ENCODE results near the gene GPX4. TPM values are rescaled to one million over a fixed set of nuclear protein-coding genes. Genes with fewer than 3 reads are reported as not detected.

The GPX4 gene
- total and polyA plus RNA-seq, 2 experiments from 2014 or later = 351 to 573 TPM

DNA sequence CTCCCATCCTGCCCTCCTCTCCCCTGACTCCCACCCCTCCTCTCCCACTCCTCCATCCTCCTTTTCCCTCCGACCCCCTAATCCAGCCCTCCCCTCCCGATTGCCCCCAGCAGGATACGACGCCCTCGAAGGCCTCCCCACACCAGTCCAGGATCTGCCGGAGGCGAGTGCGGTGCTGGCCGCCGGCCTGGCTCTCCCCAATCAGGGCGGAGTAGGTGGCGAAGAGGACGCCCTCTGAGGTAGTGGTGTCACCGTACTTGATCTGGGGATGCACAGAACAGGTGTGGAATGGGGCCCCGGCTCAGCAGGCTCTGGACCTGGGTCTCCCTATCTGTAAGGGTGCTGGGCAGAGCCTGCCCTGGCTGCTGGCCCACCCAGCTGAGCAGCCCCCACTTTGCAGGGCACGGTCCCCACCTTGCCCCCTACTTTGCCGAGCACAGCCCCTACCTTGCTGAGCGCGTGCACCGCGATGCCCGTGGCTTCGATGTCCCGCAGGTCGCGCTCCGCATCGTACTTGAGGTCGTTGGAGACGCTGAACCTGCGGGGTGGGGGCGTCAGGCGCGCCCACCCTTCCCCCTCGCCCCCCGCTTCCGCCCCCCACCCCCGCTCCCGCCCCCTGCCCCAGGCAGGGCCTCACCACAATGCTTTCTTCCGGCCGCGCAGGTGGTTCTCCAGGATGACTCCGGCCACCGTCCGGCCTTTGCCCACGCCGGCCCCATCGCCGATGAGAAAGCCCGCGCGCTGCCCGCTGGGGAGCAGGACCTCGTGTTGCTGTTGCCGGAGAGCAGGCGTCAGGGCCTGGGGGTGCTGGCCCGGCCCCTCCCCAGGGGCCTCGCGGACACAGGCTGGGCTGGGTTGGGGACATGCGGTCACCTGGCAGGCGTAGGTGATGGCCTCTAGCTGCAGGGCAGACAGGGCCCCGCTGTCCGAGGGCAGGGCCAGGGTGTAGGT, 18.5 kb downstream of the GPX4 start:
- H3K27me3 ChIP-seq (ENCODE audit: insufficient read depth) = no peaks in the 10 kb centered on the region
- peaks cover 2% of the 10 kb centered on the region for H3K4me1 Mint-ChIP-seq
- H3K4me3 ChIP-seq = no peak overlapping the region
- H3K27me3 Mint-ChIP-seq (ENCODE audit: insufficient read depth, low read depth, poor library complexity) = peaks cover 2% of the 10 kb centered on the region
- H3K4me1 ChIP-seq (ENCODE audit: insufficient read depth) = no peaks in the 10 kb centered on the region
- TF ChIP-seq STAT1 (IDR thresholded peaks at IDR 0.05; ENCODE audit: unreplicated experiment) = no peak
- H3K4me2 ChIP-seq = no peak overlapping the region
- ATAC-seq (no peak), DNase-seq (ENCODE audit: low spot score) (no peak)
- H3K36me3 Mint-ChIP-seq (ENCODE audit: low read depth) = peaks cover 26% of the 10 kb centered on the region
- no peak overlapping the region for H3K27ac ChIP-seq (ENCODE audit: low read depth)
- H2AFZ ChIP-seq = no peak overlapping the region
- H3F3A ChIP-seq (replicated peaks; ENCODE audit: low read depth) = 0 out of 2 replicates have a peak, but pooled peaks cover 6% of the 10 kb centered on the region
- no peak overlapping the region for H3K27ac Mint-ChIP-seq
- no peaks in the 10 kb centered on the region for H3K36me3 ChIP-seq (ENCODE audit: insufficient read depth)
- no peaks in the 10 kb centered on the region for H3K9me2 ChIP-seq (ENCODE audit: insufficient read depth)
- no peaks in the 10 kb centered on the region; the same call in 2 of the 3 replicates for H3K9me3 Mint-ChIP-seq
- H3K79me2 ChIP-seq (replicated peaks; ENCODE audit: insufficient read depth) = no peaks in the 10 kb centered on the region
- H4K20me1 ChIP-seq (replicated peaks; ENCODE audit: insufficient read depth) = no peaks in the 10 kb centered on the region; the same call in 1 of the 2 replicates
- H3K4me3 Mint-ChIP-seq = no peak overlapping the region

DNA sequence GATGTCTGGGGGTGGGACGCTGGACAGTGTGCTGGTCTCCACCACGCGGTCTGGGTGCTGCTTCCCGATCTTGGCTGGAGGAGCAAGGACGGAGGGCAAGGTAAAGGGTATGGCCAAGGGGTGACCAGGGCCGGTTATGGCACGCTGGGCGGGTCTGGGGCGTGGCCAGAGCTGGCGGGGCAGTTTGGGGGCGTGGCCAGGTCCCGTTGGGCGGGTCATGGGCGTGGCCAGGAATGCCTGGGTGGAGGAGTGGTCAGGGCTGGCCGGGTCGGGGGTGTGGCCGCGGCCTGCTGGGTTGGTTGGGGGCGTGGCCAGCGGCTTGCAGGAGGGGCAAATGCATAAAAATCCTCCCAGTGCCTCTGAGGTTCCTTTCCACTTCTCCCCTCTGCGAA, 19.2 kb downstream of the GPX4 start:
- Mint-ChIP-seq H3K36me3 (ENCODE audit: low read depth) (peaks cover 24% of the 10 kb centered on the region), H3K27me3 (ENCODE audit: insufficient read depth, low read depth, poor library complexity) (peaks cover 2% of the 10 kb centered on the region), H3K4me3 (no peak overlapping the region), H3K9me3 (no peaks in the 10 kb centered on the region; the same call in 2 of the 3 replicates), H3K27ac (peak overlapping the region; percentile 82; the same call in 1 of the 2 replicates), H3K4me1 (peaks cover 2% of the 10 kb centered on the region)
- no peak overlapping the region for H3K27ac ChIP-seq (ENCODE audit: low read depth)
- H3K4me3 ChIP-seq = no peak overlapping the region
- no peaks in the 10 kb centered on the region for H3K9me2 ChIP-seq (ENCODE audit: insufficient read depth)
- no peak overlapping the region for H2AFZ ChIP-seq
- DNase-seq (ENCODE audit: low spot score) = peak; percentile 93
- no peaks in the 10 kb centered on the region; the same call in 1 of the 2 replicates for H4K20me1 ChIP-seq (replicated peaks; ENCODE audit: insufficient read depth)
- H3K36me3 ChIP-seq (ENCODE audit: insufficient read depth) = no peaks in the 10 kb centered on the region
- ATAC-seq = peak; percentile 81
- H3K4me2 ChIP-seq = no peak overlapping the region
- TF ChIP-seq JUNB (IDR thresholded peaks at IDR 0.05; ENCODE audit: unreplicated experiment) (no peak), STAT1 (IDR thresholded peaks at IDR 0.05; ENCODE audit: unreplicated experiment) (peak; percentile 97), NANOG (IDR thresholded peaks at IDR 0.05; ENCODE audit: borderline replicate concordance) (no peak)
- H3K27me3 ChIP-seq (ENCODE audit: insufficient read depth) = no peaks in the 10 kb centered on the region
- 0 out of 2 replicates have a peak, but pooled peaks cover 6% of the 10 kb centered on the region for H3F3A ChIP-seq (replicated peaks; ENCODE audit: low read depth)
- H3K4me1 ChIP-seq (ENCODE audit: insufficient read depth) = no peaks in the 10 kb centered on the region
- no peaks in the 10 kb centered on the region for H3K79me2 ChIP-seq (replicated peaks; ENCODE audit: insufficient read depth)

- Mint-ChIP-seq H3K9me3 (no peaks in the 10 kb centered on the region; the same call in 2 of the 3 replicates), H3K36me3 (ENCODE audit: low read depth) (peaks cover 20% of the 10 kb centered on the region), H3K27ac (no peak overlapping the region), H3K27me3 (ENCODE audit: insufficient read depth, low read depth, poor library complexity) (peaks cover 2% of the 10 kb centered on the region), H3K4me3 (no peak overlapping the region), H3K4me1 (peaks cover 2% of the 10 kb centered on the region)
- ATAC-seq (peak; percentile 54), DNase-seq (ENCODE audit: low spot score) (no peak)
- no peak overlapping the region for H3K27ac ChIP-seq (ENCODE audit: low read depth)
- 0 out of 2 replicates have a peak, but pooled peaks cover 6% of the 10 kb centered on the region for H3F3A ChIP-seq (replicated peaks; ENCODE audit: low read depth)
- no peaks in the 10 kb centered on the region for H3K27me3 ChIP-seq (ENCODE audit: insufficient read depth)
- no peak overlapping the region for H3K4me3 ChIP-seq
- H2AFZ ChIP-seq = no peak overlapping the region
- H3K36me3 ChIP-seq (ENCODE audit: insufficient read depth) = no peaks in the 10 kb centered on the region
- H3K4me1 ChIP-seq (ENCODE audit: insufficient read depth) = no peaks in the 10 kb centered on the region
- H3K9me2 ChIP-seq (ENCODE audit: insufficient read depth) = no peaks in the 10 kb centered on the region
- H3K4me2 ChIP-seq = no peak overlapping the region
- no peaks in the 10 kb centered on the region; the same call in 1 of the 2 replicates for H4K20me1 ChIP-seq (replicated peaks; ENCODE audit: insufficient read depth)
- no peaks in the 10 kb centered on the region for H3K79me2 ChIP-seq (replicated peaks; ENCODE audit: insufficient read depth)
- TF ChIP-seq ZNF114 (CRISPR knock-in tag; IDR thresholded peaks at IDR 0.05) (no peak), ETS1 (IDR thresholded peaks at IDR 0.05) (no peak), JUNB (IDR thresholded peaks at IDR 0.05; ENCODE audit: unreplicated experiment) (no peak), CREB1 (CRISPR knock-in tag; IDR thresholded peaks at IDR 0.05; ENCODE audit: low read depth) (no peak)
- TF ChIP-seq, protein P1, sequence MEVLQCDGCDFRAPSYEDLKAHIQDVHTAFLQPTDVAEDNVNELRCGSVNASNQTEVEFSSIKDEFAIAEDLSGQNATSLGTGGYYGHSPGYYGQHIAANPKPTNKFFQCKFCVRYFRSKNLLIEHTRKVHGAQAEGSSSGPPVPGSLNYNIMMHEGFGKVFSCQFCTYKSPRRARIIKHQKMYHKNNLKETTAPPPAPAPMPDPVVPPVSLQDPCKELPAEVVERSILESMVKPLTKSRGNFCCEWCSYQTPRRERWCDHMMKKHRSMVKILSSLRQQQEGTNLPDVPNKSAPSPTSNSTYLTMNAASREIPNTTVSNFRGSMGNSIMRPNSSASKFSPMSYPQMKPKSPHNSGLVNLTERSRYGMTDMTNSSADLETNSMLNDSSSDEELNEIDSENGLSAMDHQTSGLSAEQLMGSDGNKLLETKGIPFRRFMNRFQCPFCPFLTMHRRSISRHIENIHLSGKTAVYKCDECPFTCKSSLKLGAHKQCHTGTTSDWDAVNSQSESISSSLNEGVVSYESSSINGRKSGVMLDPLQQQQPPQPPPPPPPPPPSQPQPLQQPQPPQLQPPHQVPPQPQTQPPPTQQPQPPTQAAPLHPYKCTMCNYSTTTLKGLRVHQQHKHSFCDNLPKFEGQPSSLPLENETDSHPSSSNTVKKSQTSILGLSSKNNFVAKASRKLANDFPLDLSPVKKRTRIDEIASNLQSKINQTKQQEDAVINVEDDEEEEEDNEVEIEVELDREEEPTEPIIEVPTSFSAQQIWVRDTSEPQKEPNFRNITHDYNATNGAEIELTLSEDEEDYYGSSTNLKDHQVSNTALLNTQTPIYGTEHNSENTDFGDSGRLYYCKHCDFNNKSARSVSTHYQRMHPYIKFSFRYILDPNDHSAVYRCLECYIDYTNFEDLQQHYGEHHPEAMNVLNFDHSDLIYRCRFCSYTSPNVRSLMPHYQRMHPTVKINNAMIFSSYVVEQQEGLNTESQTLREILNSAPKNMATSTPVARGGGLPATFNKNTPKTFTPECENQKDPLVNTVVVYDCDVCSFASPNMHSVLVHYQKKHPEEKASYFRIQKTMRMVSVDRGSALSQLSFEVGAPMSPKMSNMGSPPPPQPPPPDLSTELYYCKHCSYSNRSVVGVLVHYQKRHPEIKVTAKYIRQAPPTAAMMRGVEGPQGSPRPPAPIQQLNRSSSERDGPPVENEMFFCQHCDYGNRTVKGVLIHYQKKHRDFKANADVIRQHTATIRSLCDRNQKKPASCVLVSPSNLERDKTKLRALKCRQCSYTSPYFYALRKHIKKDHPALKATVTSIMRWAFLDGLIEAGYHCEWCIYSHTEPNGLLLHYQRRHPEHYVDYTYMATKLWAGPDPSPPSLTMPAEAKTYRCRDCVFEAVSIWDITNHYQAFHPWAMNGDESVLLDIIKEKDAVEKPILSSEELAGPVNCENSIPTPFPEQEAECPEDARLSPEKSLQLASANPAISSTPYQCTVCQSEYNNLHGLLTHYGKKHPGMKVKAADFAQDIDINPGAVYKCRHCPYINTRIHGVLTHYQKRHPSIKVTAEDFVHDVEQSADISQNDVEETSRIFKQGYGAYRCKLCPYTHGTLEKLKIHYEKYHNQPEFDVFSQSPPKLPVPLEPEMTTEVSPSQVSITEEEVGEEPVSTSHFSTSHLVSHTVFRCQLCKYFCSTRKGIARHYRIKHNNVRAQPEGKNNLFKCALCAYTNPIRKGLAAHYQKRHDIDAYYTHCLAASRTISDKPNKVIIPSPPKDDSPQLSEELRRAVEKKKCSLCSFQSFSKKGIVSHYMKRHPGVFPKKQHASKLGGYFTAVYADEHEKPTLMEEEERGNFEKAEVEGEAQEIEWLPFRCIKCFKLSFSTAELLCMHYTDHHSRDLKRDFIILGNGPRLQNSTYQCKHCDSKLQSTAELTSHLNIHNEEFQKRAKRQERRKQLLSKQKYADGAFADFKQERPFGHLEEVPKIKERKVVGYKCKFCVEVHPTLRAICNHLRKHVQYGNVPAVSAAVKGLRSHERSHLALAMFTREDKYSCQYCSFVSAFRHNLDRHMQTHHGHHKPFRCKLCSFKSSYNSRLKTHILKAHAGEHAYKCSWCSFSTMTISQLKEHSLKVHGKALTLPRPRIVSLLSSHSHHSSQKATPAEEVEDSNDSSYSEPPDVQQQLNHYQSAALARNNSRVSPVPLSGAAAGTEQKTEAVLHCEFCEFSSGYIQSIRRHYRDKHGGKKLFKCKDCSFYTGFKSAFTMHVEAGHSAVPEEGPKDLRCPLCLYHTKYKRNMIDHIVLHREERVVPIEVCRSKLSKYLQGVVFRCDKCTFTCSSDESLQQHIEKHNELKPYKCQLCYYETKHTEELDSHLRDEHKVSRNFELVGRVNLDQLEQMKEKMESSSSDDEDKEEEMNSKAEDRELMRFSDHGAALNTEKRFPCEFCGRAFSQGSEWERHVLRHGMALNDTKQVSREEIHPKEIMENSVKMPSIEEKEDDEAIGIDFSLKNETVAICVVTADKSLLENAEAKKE (CRISPR knock-in tag; IDR thresholded peaks at IDR 0.05) = no peak
These were observed 19.6 kb downstream of the GPX4 start for GRCh38 chr19:1123381-1123780.
